Measurements from ENCODE around the gene ASNSD1. TPM values are rescaled to one million over a fixed set of nuclear protein-coding genes. Genes with fewer than 3 reads are reported as not detected.

The ASNSD1 gene
- total RNA-seq, 5 donors from 2014 or later (not counting 1 experiment from before 2014, with no cell fraction given): 31.7 to 43.8 (median 35.9) TPM

DNA sequence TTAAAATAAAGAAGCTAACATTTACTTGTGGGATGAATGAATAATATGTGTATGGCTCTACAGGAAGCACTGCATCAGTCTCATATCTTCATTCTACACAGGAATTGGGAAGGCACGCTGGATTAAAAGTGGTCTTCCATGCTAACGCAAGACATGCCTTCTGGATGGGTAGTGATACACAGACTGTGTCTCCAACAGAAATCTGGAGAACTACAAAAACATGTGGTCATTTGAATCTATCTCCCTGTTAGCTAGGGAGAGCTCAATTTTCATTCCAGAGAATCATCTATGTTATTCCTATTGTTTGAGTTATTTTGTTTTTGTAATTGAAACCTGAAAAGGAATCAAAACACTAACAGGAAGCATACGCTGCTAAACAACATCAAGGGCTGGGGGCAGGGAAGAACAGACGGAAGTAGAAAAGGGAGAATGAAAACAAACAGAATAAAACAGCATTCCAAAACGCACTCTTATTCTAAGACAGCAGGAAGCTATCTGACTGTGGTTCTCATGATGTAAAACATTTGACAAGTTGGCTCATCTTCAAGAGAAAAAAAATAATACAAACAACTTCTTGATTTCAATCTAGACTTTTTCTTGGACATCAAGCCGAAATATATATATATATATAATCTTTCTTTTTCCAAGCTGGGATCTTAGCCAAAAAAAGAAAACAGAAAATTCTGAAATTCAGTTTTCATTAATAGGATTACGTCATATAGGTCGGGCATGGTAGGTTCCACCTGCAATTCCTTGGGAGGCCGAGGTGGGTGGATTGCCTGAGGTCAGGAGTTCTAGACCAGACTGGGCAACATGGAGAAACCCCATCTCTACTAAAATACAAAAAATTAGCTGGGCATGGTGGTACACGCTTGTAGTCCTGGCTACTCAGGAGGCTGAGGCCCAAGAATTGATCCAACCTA lies 31.5 kb upstream of the ASNSD1 start:
- H3K36me3 ChIP-seq (ENCODE audit: control insufficient read depth in 2 of 2, extremely low read depth in 1 of 2, insufficient read depth in 1 of 2, low read length in 1 of 2): no peaks in the 10 kb centered on the region
- ChIA-PET POLR2A (interaction anchor here in 1 of 2 donors (0.9 kb wide), 1 partner anchor 51 kb away, joined by 3 read pairs; no protein-coding TSS in a partner anchor), CTCF (interaction anchor here (0.7 kb wide), 2 partner anchors 28 to 31 kb away, joined by 3 read pairs; no protein-coding TSS in a partner anchor)
- ATAC-seq (replicated peaks in 1 of 4) (no peak), DNase-seq (no peak)
- Mint-ChIP-seq H3K4me1 (peaks cover 12 to 23% (median 18%) of the 10 kb centered on the region in 3 donors), H3K9me3 (no peaks in the 10 kb centered on the region), H3K27ac (no peak overlapping the region), H3K4me3 (no peak overlapping the region), H3K27me3 (no peaks in the 10 kb centered on the region), H3K36me3 (no peaks in the 10 kb centered on the region)
- peaks cover 3 to 11% of the 10 kb centered on the region in 2 experiments for H3K4me1 ChIP-seq (ENCODE audit: control insufficient read depth in 1 of 2, extremely low read depth in 1 of 2, insufficient read depth in 2 of 2, low read length in 2 of 2)
- no peak overlapping the region for H3K4me3 ChIP-seq (ENCODE audit: control insufficient read depth in 1 of 2, extremely low read depth in 1 of 2, low read length in 1 of 2)
- H3K27ac ChIP-seq (ENCODE audit: low read length): no peak overlapping the region
- H3K27me3 ChIP-seq (replicated peaks in 1 of 2; ENCODE audit: control insufficient read depth in 2 of 2, extremely low read depth in 1 of 2, insufficient read depth in 2 of 2, low read length in 1 of 2): no peaks in the 10 kb centered on the region
- 100% methylated on average over 1 of the region's 10 CpGs for WGBS (ENCODE audit: insufficient coverage)
- no peaks in the 10 kb centered on the region for H3K9me3 ChIP-seq

GRCh38 chr2:189631849-189632248 lies 29.4 kb upstream of the ASNSD1 start:
- no peaks in the 10 kb centered on the region for H3K9me3 ChIP-seq
- CTCF ChIA-PET: interaction anchor here in 1 of 2 donors (0.7 kb wide), 1 partner anchor 28 kb away, joined by 3 read pairs; no protein-coding TSS in a partner anchor
- no peak overlapping the region for H3K4me3 ChIP-seq (ENCODE audit: control insufficient read depth in 1 of 2, extremely low read depth in 1 of 2, low read length in 1 of 2)
- no CpG with 5 or more reads among the region's 4 CpGs for WGBS (ENCODE audit: insufficient coverage)
- Mint-ChIP-seq H3K9me3 (no peaks in the 10 kb centered on the region), H3K36me3 (no peaks in the 10 kb centered on the region), H3K27me3 (no peaks in the 10 kb centered on the region), H3K4me3 (no peak overlapping the region), H3K4me1 (peaks cover 0 to 5% (median 0%) of the 10 kb centered on the region in 3 donors), H3K27ac (no peak overlapping the region)
- ATAC-seq (replicated peaks in 1 of 4) (no peak), DNase-seq (no peak)
- H3K36me3 ChIP-seq (ENCODE audit: control insufficient read depth in 2 of 2, extremely low read depth in 1 of 2, insufficient read depth in 1 of 2, low read length in 1 of 2): no peaks in the 10 kb centered on the region
- H3K4me1 ChIP-seq (ENCODE audit: control insufficient read depth in 1 of 2, extremely low read depth in 1 of 2, insufficient read depth in 2 of 2, low read length in 2 of 2): peaks cover 0 to 1% of the 10 kb centered on the region in 2 experiments
- POLR2A ChIA-PET: no interaction called here
- no peak overlapping the region for H3K27ac ChIP-seq (ENCODE audit: low read length)
- H3K27me3 ChIP-seq (replicated peaks in 1 of 2; ENCODE audit: control insufficient read depth in 2 of 2, extremely low read depth in 1 of 2, insufficient read depth in 2 of 2, low read length in 1 of 2): no peaks in the 10 kb centered on the region

DNA sequence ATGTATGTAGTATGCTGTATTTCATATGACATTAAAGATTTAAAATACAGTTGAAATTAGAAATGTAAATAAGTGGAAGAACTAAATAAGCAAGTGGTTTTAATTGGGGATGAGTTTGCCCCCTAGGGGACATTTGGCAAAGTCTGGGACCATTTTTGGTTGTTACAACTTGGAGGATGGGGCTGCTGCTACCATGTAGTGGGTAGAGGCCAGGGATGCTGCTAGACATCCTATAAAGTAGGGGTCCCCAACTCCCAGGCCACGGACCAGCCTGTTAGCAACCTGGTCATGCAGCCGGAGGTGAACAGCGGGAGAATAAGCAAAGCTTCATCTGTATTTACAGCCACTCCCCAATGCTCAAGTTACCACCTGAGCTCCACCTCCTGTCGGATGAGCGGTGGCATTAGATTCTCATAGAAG lies 27.9 kb upstream of the ASNSD1 start:
- Histone ChIP-seq H3K27ac (ENCODE audit: low read length) (no peak overlapping the region), H3K4me1 (ENCODE audit: control insufficient read depth in 1 of 2, extremely low read depth in 1 of 2, insufficient read depth in 2 of 2, low read length in 2 of 2) (no peaks in the 10 kb centered on the region), H3K4me3 (ENCODE audit: control insufficient read depth in 1 of 2, extremely low read depth in 1 of 2, low read length in 1 of 2) (no peak overlapping the region), H3K9me3 (no peaks in the 10 kb centered on the region), H3K27me3 (replicated peaks in 1 of 2; ENCODE audit: control insufficient read depth in 2 of 2, extremely low read depth in 1 of 2, insufficient read depth in 2 of 2, low read length in 1 of 2) (no peaks in the 10 kb centered on the region), H3K36me3 (ENCODE audit: control insufficient read depth in 2 of 2, extremely low read depth in 1 of 2, insufficient read depth in 1 of 2, low read length in 1 of 2) (no peaks in the 10 kb centered on the region)
- Mint-ChIP-seq H3K4me1 (peaks cover 0 to 5% (median 0%) of the 10 kb centered on the region in 3 donors), H3K4me3 (no peak overlapping the region), H3K36me3 (no peaks in the 10 kb centered on the region), H3K9me3 (no peaks in the 10 kb centered on the region), H3K27me3 (no peaks in the 10 kb centered on the region), H3K27ac (no peak overlapping the region)
- ChIA-PET POLR2A (no interaction called here), CTCF (interaction anchor here in 1 of 2 donors (0.7 kb wide), 1 partner anchor 26 kb away, joined by 3 read pairs; no protein-coding TSS in a partner anchor)
- peak in 10 of 35 experiments; percentile 1 to 42 (median 7) for DNase-seq
- ATAC-seq (replicated peaks in 1 of 4): peak in 1 of 4 experiments; percentile 44
- WGBS (ENCODE audit: insufficient coverage): 89% methylated on average over 3 of the region's 5 CpGs

DNA sequence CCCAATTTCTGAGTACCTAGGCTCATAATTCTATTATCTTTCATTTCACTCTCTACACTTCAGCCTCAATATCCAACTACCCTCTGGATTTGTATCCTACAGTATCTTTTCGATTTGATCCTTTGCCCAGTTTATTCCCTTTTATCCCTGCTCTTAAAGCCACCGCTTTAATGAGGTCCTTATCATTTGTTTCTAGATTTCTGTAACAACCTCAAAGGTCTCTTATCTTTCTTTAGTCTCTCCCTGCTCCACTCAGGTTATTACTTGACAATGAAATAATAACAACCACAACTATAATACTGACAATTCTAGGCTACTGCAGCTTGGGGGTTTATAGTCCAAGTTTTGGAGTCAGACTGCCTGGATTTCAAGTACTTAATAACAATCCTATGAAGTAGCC lies 25.9 kb upstream of the ASNSD1 start:
- ChIA-PET CTCF (interaction anchor here in 1 of 2 donors (0.8 kb wide), 1 partner anchor 46 kb away, joined by 4 read pairs; no protein-coding TSS in a partner anchor), POLR2A (no interaction called here)
- no peak overlapping the region for H3K27ac ChIP-seq (ENCODE audit: low read length)
- Mint-ChIP-seq H3K27ac (no peak overlapping the region), H3K27me3 (no peaks in the 10 kb centered on the region), H3K4me1 (peaks cover 0 to 1% (median 0%) of the 10 kb centered on the region in 3 donors), H3K36me3 (no peaks in the 10 kb centered on the region), H3K4me3 (no peak overlapping the region), H3K9me3 (no peaks in the 10 kb centered on the region)
- no peaks in the 10 kb centered on the region for H3K36me3 ChIP-seq (ENCODE audit: control insufficient read depth in 2 of 2, extremely low read depth in 1 of 2, insufficient read depth in 1 of 2, low read length in 1 of 2)
- DNase-seq (no peak), ATAC-seq (replicated peaks in 1 of 4) (no peak)
- no peaks in the 10 kb centered on the region for H3K4me1 ChIP-seq (ENCODE audit: control insufficient read depth in 1 of 2, extremely low read depth in 1 of 2, insufficient read depth in 2 of 2, low read length in 2 of 2)
- WGBS (ENCODE audit: insufficient coverage): no CpG with 5 or more reads among the region's 2 CpGs
- no peaks in the 10 kb centered on the region for H3K9me3 ChIP-seq
- H3K27me3 ChIP-seq (replicated peaks in 1 of 2; ENCODE audit: control insufficient read depth in 2 of 2, extremely low read depth in 1 of 2, insufficient read depth in 2 of 2, low read length in 1 of 2): no peaks in the 10 kb centered on the region
- no peak overlapping the region for H3K4me3 ChIP-seq (ENCODE audit: control insufficient read depth in 1 of 2, extremely low read depth in 1 of 2, low read length in 1 of 2)

- ChIA-PET CTCF (interaction anchor here in 1 of 2 donors (1.5 kb wide), 1 partner anchor 22 kb away, joined by 4 read pairs; the partner anchor contains the start of gene ASNSD1), POLR2A (no interaction called here)
- H3K27ac Mint-ChIP-seq: no peak overlapping the region
- H3K36me3 ChIP-seq (ENCODE audit: control insufficient read depth in 2 of 2, extremely low read depth in 1 of 2, insufficient read depth in 1 of 2, low read length in 1 of 2): no peaks in the 10 kb centered on the region
- no peaks in the 10 kb centered on the region for H3K36me3 Mint-ChIP-seq
- no peaks in the 10 kb centered on the region for H3K27me3 ChIP-seq (replicated peaks in 1 of 2; ENCODE audit: control insufficient read depth in 2 of 2, extremely low read depth in 1 of 2, insufficient read depth in 2 of 2, low read length in 1 of 2)
- no peak overlapping the region for H3K4me3 ChIP-seq (ENCODE audit: control insufficient read depth in 1 of 2, extremely low read depth in 1 of 2, low read length in 1 of 2)
- no peak overlapping the region for H3K27ac ChIP-seq (ENCODE audit: low read length)
- peaks cover 0 to 1% (median 0%) of the 10 kb centered on the region in 3 donors for H3K4me1 Mint-ChIP-seq
- DNase-seq (no peak), ATAC-seq (replicated peaks in 1 of 4) (no peak)
- H3K9me3 Mint-ChIP-seq: no peaks in the 10 kb centered on the region
- 100% methylated on average over 1 of the region's 4 CpGs for WGBS (ENCODE audit: insufficient coverage)
- H3K9me3 ChIP-seq: no peaks in the 10 kb centered on the region
- H3K4me3 Mint-ChIP-seq: no peak overlapping the region
- H3K27me3 Mint-ChIP-seq: no peaks in the 10 kb centered on the region
- H3K4me1 ChIP-seq (ENCODE audit: control insufficient read depth in 1 of 2, extremely low read depth in 1 of 2, insufficient read depth in 2 of 2, low read length in 2 of 2): no peaks in the 10 kb centered on the region
Observed at GRCh38 chr2:189638301-189639006, 22.8 kb upstream of the ASNSD1 start.

GRCh38 chr2:189639007-189639609 lies 22.2 kb upstream of the ASNSD1 start:
- 63% methylated on average over 3 of the region's 3 CpGs for WGBS (ENCODE audit: insufficient coverage)

More at GRCh38 chr2:189639007-189639609, 22.2 kb upstream of the ASNSD1 start:
- Mint-ChIP-seq H3K27me3 (no peaks in the 10 kb centered on the region), H3K27ac (no peak overlapping the region), H3K9me3 (no peaks in the 10 kb centered on the region), H3K4me1 (peaks cover 0 to 1% (median 0%) of the 10 kb centered on the region in 3 donors), H3K4me3 (no peak overlapping the region), H3K36me3 (no peaks in the 10 kb centered on the region)
- Histone ChIP-seq H3K27ac (ENCODE audit: low read length) (no peak overlapping the region), H3K36me3 (ENCODE audit: control insufficient read depth in 2 of 2, extremely low read depth in 1 of 2, insufficient read depth in 1 of 2, low read length in 1 of 2) (no peaks in the 10 kb centered on the region), H3K27me3 (replicated peaks in 1 of 2; ENCODE audit: control insufficient read depth in 2 of 2, extremely low read depth in 1 of 2, insufficient read depth in 2 of 2, low read length in 1 of 2) (no peaks in the 10 kb centered on the region), H3K9me3 (no peaks in the 10 kb centered on the region), H3K4me1 (ENCODE audit: control insufficient read depth in 1 of 2, extremely low read depth in 1 of 2, insufficient read depth in 2 of 2, low read length in 2 of 2) (no peaks in the 10 kb centered on the region), H3K4me3 (ENCODE audit: control insufficient read depth in 1 of 2, extremely low read depth in 1 of 2, low read length in 1 of 2) (no peak overlapping the region)
- DNase-seq: no peak
- ChIA-PET CTCF (no interaction called here), POLR2A (no interaction called here)
- no peak for ATAC-seq (replicated peaks in 1 of 4)
